SU-DHL-6 (cell line): ENCODE results near the gene LHX6.

Experiments
- EZH2phosphoT487 ChIP-seq: fragments of 200-600 bp; sonication (generic), shearing (Covaris generic); conservative IDR thresholded peaks from 2 replicates; pipeline ENCODE4 v1.6.1; 2018; ENCODE audit warnings: mild to moderate bottlenecking, antibody characterized with exemption, low read length, moderate library complexity, mixed read lengths
- TF ChIP-seq, protein P1 (sequence below): fragments of 200-600 bp; sonication (generic); IDR thresholded peaks from one replicate; pipeline ENCODE4 v1.5.1; 2017; ENCODE audit warnings: antibody characterized with exemption, mild to moderate bottlenecking, low read length, moderate library complexity; ENCODE audit not compliant: insufficient read depth, poor library complexity, severe bottlenecking

GRCh38 chr9:122201641-122202040, 27.1 kb downstream of the LHX6 start:
- no peak for TF ChIP-seq EZH2phosphoT487
- TF ChIP-seq, protein P1, sequence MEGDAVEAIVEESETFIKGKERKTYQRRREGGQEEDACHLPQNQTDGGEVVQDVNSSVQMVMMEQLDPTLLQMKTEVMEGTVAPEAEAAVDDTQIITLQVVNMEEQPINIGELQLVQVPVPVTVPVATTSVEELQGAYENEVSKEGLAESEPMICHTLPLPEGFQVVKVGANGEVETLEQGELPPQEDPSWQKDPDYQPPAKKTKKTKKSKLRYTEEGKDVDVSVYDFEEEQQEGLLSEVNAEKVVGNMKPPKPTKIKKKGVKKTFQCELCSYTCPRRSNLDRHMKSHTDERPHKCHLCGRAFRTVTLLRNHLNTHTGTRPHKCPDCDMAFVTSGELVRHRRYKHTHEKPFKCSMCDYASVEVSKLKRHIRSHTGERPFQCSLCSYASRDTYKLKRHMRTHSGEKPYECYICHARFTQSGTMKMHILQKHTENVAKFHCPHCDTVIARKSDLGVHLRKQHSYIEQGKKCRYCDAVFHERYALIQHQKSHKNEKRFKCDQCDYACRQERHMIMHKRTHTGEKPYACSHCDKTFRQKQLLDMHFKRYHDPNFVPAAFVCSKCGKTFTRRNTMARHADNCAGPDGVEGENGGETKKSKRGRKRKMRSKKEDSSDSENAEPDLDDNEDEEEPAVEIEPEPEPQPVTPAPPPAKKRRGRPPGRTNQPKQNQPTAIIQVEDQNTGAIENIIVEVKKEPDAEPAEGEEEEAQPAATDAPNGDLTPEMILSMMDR, result no peak
